HepG2 (cell line): ENCODE results near the gene MLANA. TPM values are rescaled to one million over a fixed set of nuclear protein-coding genes. Genes with fewer than 3 reads are reported as not detected.

Experiments used
- EP300 ChIP-seq, 3 experiments: sonication (generic) in 1 of 3; formaldehyde crosslinking in 1 of 3; IDR thresholded peaks; 2 replicates each; pipeline versions ENCODE4 v1.5.1 to v1.6.1; 2011 to 2020; ENCODE audit warnings: low read depth in 2 of 3, low read length in 2 of 3, borderline replicate concordance in 1 of 3, improper control_type of control experiment in 1 of 3, mild to moderate bottlenecking in 1 of 3, missing genetic modification reagents in 1 of 3, moderate library complexity in 1 of 3
- HDAC2 ChIP-seq: sonication (generic); formaldehyde crosslinking; IDR thresholded peaks from 2 replicates; pipeline ENCODE4 v1.4.0; 2020; ENCODE audit warnings: missing genetic modification reagents
- HNF4G ChIP-seq, 2 experiments: sonication (generic) in 1 of 2; formaldehyde crosslinking in 1 of 2; IDR thresholded peaks; 2 replicates each; pipeline versions ENCODE4 v1.4.0 to v1.6.1; 2011 to 2020; ENCODE audit warnings: borderline replicate concordance in 2 of 2, low read depth in 2 of 2, mild to moderate bottlenecking in 2 of 2, low read length in 1 of 2, missing genetic modification reagents in 1 of 2, moderate library complexity in 1 of 2
- KLF13 ChIP-seq: sonication (generic); formaldehyde crosslinking; IDR thresholded peaks from 2 replicates; pipeline ENCODE4 v1.4.0; 2020; ENCODE audit warnings: mild to moderate bottlenecking, missing genetic modification reagents
- NKX3-1 ChIP-seq: sonication (generic); formaldehyde crosslinking; IDR thresholded peaks from 2 replicates; pipeline ENCODE4 v1.5.0; 2020; ENCODE audit warnings: missing genetic modification reagents
- PITX1 ChIP-seq: sonication (generic); formaldehyde crosslinking; IDR thresholded peaks from 2 replicates; pipeline ENCODE4 v1.5.1; 2020; ENCODE audit warnings: mild to moderate bottlenecking, missing genetic modification reagents
- PLSCR1 ChIP-seq: sonication (generic); formaldehyde crosslinking; IDR thresholded peaks from 2 replicates; pipeline ENCODE4 v1.5.0; 2020; ENCODE audit warnings: missing genetic modification reagents, mild to moderate bottlenecking, borderline replicate concordance
- RBM22 ChIP-seq: fragments of 200-400 bp; formaldehyde crosslinking; optimal IDR thresholded peaks from 2 replicates; pipeline ENCODE3; 2017; ENCODE audit warnings: mild to moderate bottlenecking, low read length, moderate library complexity
- REST ChIP-seq, 2 experiments: IDR thresholded peaks; 2 replicates each; pipeline ENCODE4 v1.6.1; 2011 to 2012; ENCODE audit warnings: low read length in 2 of 2, borderline replicate concordance in 1 of 2, low read depth in 1 of 2, mild to moderate bottlenecking in 1 of 2, moderate library complexity in 1 of 2
- STAT5B ChIP-seq: sonication (generic); formaldehyde crosslinking; IDR thresholded peaks from 2 replicates; pipeline ENCODE4 v1.4.0; 2020; ENCODE audit warnings: missing genetic modification reagents
- ZFY ChIP-seq: sonication (generic); formaldehyde crosslinking; IDR thresholded peaks from 2 replicates; pipeline ENCODE4 v1.4.0; 2020; ENCODE audit warnings: missing genetic modification reagents
- ZNF280D ChIP-seq: sonication (generic); formaldehyde crosslinking; IDR thresholded peaks from 2 replicates; pipeline ENCODE4 v1.5.1; 2020; ENCODE audit warnings: mild to moderate bottlenecking, missing genetic modification reagents
- ZNF292 ChIP-seq: sonication (generic); formaldehyde crosslinking; IDR thresholded peaks from 2 replicates; pipeline ENCODE4 v1.8.1; 2022; ENCODE audit warnings: mild to moderate bottlenecking, low read depth, missing genetic modification reagents, borderline replicate concordance
- ZNF441 ChIP-seq: sonication (generic); formaldehyde crosslinking; IDR thresholded peaks from 2 replicates; pipeline ENCODE4 v1.7.0; 2021; ENCODE audit warnings: missing genetic modification reagents, borderline replicate concordance
- ZNF501 ChIP-seq: sonication (generic); formaldehyde crosslinking; IDR thresholded peaks from 2 replicates; pipeline ENCODE4 v1.5.1; 2020; ENCODE audit warnings: mild to moderate bottlenecking, moderate library complexity, missing genetic modification reagents
- ZNF569 ChIP-seq: sonication (generic); formaldehyde crosslinking; IDR thresholded peaks from 2 replicates; pipeline ENCODE4 v1.5.0; 2020; ENCODE audit warnings: mild to moderate bottlenecking, missing genetic modification reagents, moderate library complexity, borderline replicate concordance
- ZNF607 ChIP-seq: sonication (generic); formaldehyde crosslinking; IDR thresholded peaks from 2 replicates; pipeline ENCODE4 v1.5.1; 2020; ENCODE audit warnings: missing genetic modification reagents, mild to moderate bottlenecking, borderline replicate concordance
- ZNF720 ChIP-seq: sonication (generic); formaldehyde crosslinking; IDR thresholded peaks from 2 replicates; pipeline ENCODE4 v1.4.0; 2020; ENCODE audit warnings: missing genetic modification reagents
- polyA plus RNA-seq, 8 experiments: library from polyadenylated mRNA; depleted of rRNA in 3 of 8; stranded (reverse) in 7 of 8; unstranded in 1 of 8; fragments of >200 nt; fragmentation: Illumina TruSeq in 4 of 8; extraction: Trizol in 4 of 8; gene quantifications; 2 replicates each; pipeline versions ENCODE4 v1.2.1 to v1.2.3, GENCODE V29; 2011 to 2016; ENCODE audit warnings: low read depth in 4 of 8, missing spikeins in 1 of 8, mixed read lengths in 1 of 8; ENCODE audit not compliant: insufficient read depth in 1 of 8
- total RNA-seq, 5 experiments: library from RNA; depleted of rRNA; stranded (reverse); fragments of >200 nt; fragmentation: Illumina TruSeq; extraction: Trizol; gene quantifications; 2 replicates each; pipeline ENCODE4 v1.2.3, GENCODE V29; 2016; ENCODE audit warnings: low read depth in 1 of 5

The MLANA gene
- total and polyA plus RNA-seq, 2 of the 13 experiments (the other 11 are each of a cell fraction or from before 2014, with no cell fraction given), result 0.11 to 0.18 TPM

GRCh38 chr9:5843794-5844471 is 46.8 kb upstream of the MLANA start (continued):
- TF ChIP-seq PITX1, result peak; percentile 19; the same call in 1 of the 2 replicates
- peak in 1 of 2 experiments; percentile 70; a peak in 1 of 4 replicates for TF ChIP-seq EP300 (IDR thresholded peaks at IDR 0.05; ENCODE audit: low read depth in 2 of 2, low read length in 2 of 2)
- peak; percentile 38; the same call in 1 of the 2 replicates for TF ChIP-seq EP300 (CRISPR knock-in tag; IDR thresholded peaks at IDR 0.05; ENCODE audit: borderline replicate concordance)
- 0 out of 2 replicates have a peak, but pooled peaks have one; percentile 32 for TF ChIP-seq ZNF501 (CRISPR knock-in tag)
- TF ChIP-seq ZNF720, result no peak
- TF ChIP-seq ZNF569, result no peak
- peak; percentile 71 for TF ChIP-seq HDAC2 (CRISPR knock-in tag)
- no peak for TF ChIP-seq NKX3-1
- TF ChIP-seq ZNF292 (CRISPR knock-in tag), result peak; percentile 70; the same call in 1 of the 2 replicates
- 0 out of 2 replicates have a peak, but pooled peaks have one; percentile 9 for TF ChIP-seq ZNF441 (CRISPR knock-in tag)
- TF ChIP-seq STAT5B (CRISPR knock-in tag), result peak; percentile 53; the same call in 1 of the 2 replicates
- TF ChIP-seq ZNF280D (CRISPR knock-in tag), result no peak
- no peak for TF ChIP-seq ZNF607 (CRISPR knock-in tag)
- TF ChIP-seq REST (IDR thresholded peaks at IDR 0.05; ENCODE audit: borderline replicate concordance in 1 of 2, low read depth in 1 of 2, low read length in 2 of 2), result peak in 1 of 2 experiments; percentile 34; a peak in 1 of 4 replicates
- TF ChIP-seq ZFY, result peak; percentile 70; the same call in 1 of the 2 replicates
- TF ChIP-seq PLSCR1 (CRISPR knock-in tag), result no peak
- TF ChIP-seq RBM22, result no peak
- TF ChIP-seq KLF13 (CRISPR knock-in tag), result no peak
- TF ChIP-seq HNF4G (IDR thresholded peaks at IDR 0.05; ENCODE audit: borderline replicate concordance, low read depth, low read length), result peak; percentile 19; the same call in 1 of the 2 replicates
- TF ChIP-seq HNF4G (CRISPR knock-in tag; IDR thresholded peaks at IDR 0.05; ENCODE audit: borderline replicate concordance, low read depth), result no peak
